Measurements from ENCODE around the gene ZNF346.

Gene ZNF346

GRCh38 chr5:177130211-177131018 lies 107.9 kb downstream of the ZNF346 start:
- Histone ChIP-seq H3K79me2 (ENCODE audit: insufficient read depth, low read depth) (no peaks in the 10 kb centered on the region; the same call in 1 of the 2 replicates), H4K20me1 (ENCODE audit: insufficient read depth) (no peaks in the 10 kb centered on the region), H3K4me3 (IDR thresholded peaks at IDR 0.05; ENCODE audit: insufficient read depth, low read depth, low read length) (no peak overlapping the region), H3K36me3 (ENCODE audit: insufficient read depth) (no peaks in the 10 kb centered on the region), H3K27ac (no peak overlapping the region), H3K9ac (no peak overlapping the region), H3K27me3 (ENCODE audit: insufficient read depth, low read depth) (no peaks in the 10 kb centered on the region), H3K4me1 (ENCODE audit: low read depth, poor library complexity, severe bottlenecking) (peaks cover 5% of the 10 kb centered on the region), H3K4me2 (no peak overlapping the region), H2AFZ (ENCODE audit: low read depth) (no peak overlapping the region)
- no peak for TF ChIP-seq CTCF (conservative IDR thresholded peaks at IDR 0.05; ENCODE audit: low read depth, low read length)

All from KMS-11 (cell line).